ENCODE measurements around the gene AGPS.

AGPS gene

GRCh38 chr2:177528351-177528933 lies 135.9 kb downstream of the AGPS start:
- no peak for DNase-seq (ENCODE audit: low read depth, low spot score)

GRCh38 chr2:177529166-177529565 lies 136.6 kb downstream of the AGPS start:
- DNase-seq (ENCODE audit: low read depth, low spot score): no peak

GRCh38 chr2:177530561-177530960 lies 138.0 kb downstream of the AGPS start:
- DNase-seq (ENCODE audit: low read depth, low spot score): no peak

GRCh38 chr2:177531706-177532105 lies 139.1 kb downstream of the AGPS start:
- DNase-seq (ENCODE audit: low read depth, low spot score): no peak

GRCh38 chr2:177532567-177532966 lies 140.0 kb downstream of the AGPS start:
- DNase-seq (ENCODE audit: low read depth, low spot score): no peak

- DNase-seq (ENCODE audit: low read depth, low spot score): no peak
Observed at GRCh38 chr2:177533253-177533652, 140.7 kb downstream of the AGPS start.

GRCh38 chr2:177535000-177535399 lies 142.4 kb downstream of the AGPS start:
- no peak for DNase-seq (ENCODE audit: low read depth, low spot score)

- no peak for DNase-seq (ENCODE audit: low read depth, low spot score)
Observed at GRCh38 chr2:177535958-177536504, 143.5 kb downstream of the AGPS start.

- DNase-seq (ENCODE audit: low read depth, low spot score): no peak
Observed at GRCh38 chr2:177537213-177537612, 144.6 kb downstream of the AGPS start.

GRCh38 chr2:177537636-177538035 lies 145.1 kb downstream of the AGPS start:
- DNase-seq (ENCODE audit: low read depth, low spot score): no peak

GRCh38 chr2:177538323-177538722 lies 145.8 kb downstream of the AGPS start:
- DNase-seq (ENCODE audit: low read depth, low spot score): no peak

- no peak for DNase-seq (ENCODE audit: low read depth, low spot score)
Observed at GRCh38 chr2:177540283-177540682, 147.7 kb downstream of the AGPS start.

- DNase-seq (ENCODE audit: low read depth, low spot score): no peak
Observed at GRCh38 chr2:177541258-177541991, 148.9 kb downstream of the AGPS start.

GRCh38 chr2:177542396-177542795 lies 149.8 kb downstream of the AGPS start:
- DNase-seq (ENCODE audit: low read depth, low spot score): no peak

- DNase-seq (ENCODE audit: low read depth, low spot score): peak; percentile 65
Observed at GRCh38 chr2:177543007-177543760, 150.6 kb downstream of the AGPS start.

GRCh38 chr2:177545143-177545542 lies 152.6 kb downstream of the AGPS start:
- no peak for DNase-seq (ENCODE audit: low read depth, low spot score)

GRCh38 chr2:177545981-177546585 lies 153.5 kb downstream of the AGPS start:
- no peak for DNase-seq (ENCODE audit: low read depth, low spot score)

- no peak for DNase-seq (ENCODE audit: low read depth, low spot score)
Observed at GRCh38 chr2:177547122-177547521, 154.5 kb downstream of the AGPS start.

- DNase-seq (ENCODE audit: low read depth, low spot score): no peak
Observed at GRCh38 chr2:177547772-177548171, 155.2 kb downstream of the AGPS start.

- DNase-seq (ENCODE audit: low read depth, low spot score): no peak
Observed at GRCh38 chr2:177548636-177549035, 156.1 kb downstream of the AGPS start.

- no peak for DNase-seq (ENCODE audit: low read depth, low spot score)
Observed at GRCh38 chr2:177549171-177549570, 156.6 kb downstream of the AGPS start.

Data from brain pericyte (primary cell).